GM18507 (cell line): ENCODE measurements around the gene SHOX.

Experiments used
- DNase-seq: peaks from one replicate; pipeline ENCODE4 v3.0.0; 2011; ENCODE audit warnings: low read depth; ENCODE audit not compliant: insufficient read length; ENCODE audit errors: extremely low spot score
- FAIRE-seq: peaks from 2 replicates; lab custom pipeline; 2011; peaks lifted over from hg19 to GRCh38; lab: Jason Lieb, UNC

SHOX gene

GRCh38 chrX:694800-695199 is 64.2 kb downstream of the SHOX start:
- no peak for FAIRE-seq
- no peak for DNase-seq

GRCh38 chrX:698206-698605 is 67.6 kb downstream of the SHOX start:
- FAIRE-seq (no peak), DNase-seq (no peak)

DNA sequence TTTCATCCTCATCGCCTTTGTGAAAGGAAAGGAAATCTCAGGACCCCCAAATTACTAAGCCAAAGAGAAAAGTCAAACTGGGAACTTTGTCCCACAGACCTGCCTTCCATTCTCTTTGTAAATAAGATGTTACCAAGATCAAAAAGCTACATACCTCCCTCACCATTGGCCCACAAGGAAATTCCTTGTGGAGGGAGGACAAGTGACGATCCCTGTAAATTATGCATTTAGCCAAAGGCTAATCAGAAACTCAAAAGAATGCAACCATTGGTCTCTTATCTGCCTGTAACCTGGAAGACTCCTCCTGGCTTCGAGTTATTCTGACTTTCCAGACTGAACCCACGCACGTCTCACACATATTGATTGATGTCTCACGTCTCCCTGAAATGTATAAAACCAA is 70.3 kb downstream of the SHOX start:
- DNase-seq, result no peak
- no peak for FAIRE-seq

DNA sequence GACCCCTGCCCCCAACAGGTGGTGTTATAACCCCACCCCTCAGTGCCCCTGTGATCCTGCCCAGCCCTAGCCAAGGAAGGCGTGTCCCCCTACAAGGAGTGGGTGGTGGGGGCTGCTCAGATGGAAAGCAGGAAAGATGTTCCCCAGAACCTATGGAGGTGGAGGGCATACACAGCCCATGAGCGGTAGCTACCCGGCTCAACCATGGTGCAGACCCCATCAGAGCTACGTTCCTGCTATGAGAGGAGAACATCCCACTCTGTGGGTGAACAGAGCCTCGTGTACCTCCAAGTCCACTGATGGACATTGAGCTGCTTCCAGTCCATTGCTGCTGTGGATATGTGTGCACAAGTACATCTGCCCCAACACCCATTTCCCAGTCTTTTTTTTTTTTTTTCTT is 71.1 kb downstream of the SHOX start:
- FAIRE-seq, result no peak

GRCh38 chrX:703466-703865 is 72.9 kb downstream of the SHOX start:
- DNase-seq, result no peak
- FAIRE-seq, result no peak

More for the DNA sequence above, 71.1 kb downstream of the SHOX start:
- no peak for DNase-seq

- DNase-seq (no peak), FAIRE-seq (no peak)
Observed at GRCh38 chrX:703866-704265, 73.3 kb downstream of the SHOX start.
